H1 (cell line): Measurements from ENCODE around the gene ZSCAN20. TPM values are rescaled to one million over a fixed set of nuclear protein-coding genes. Genes with fewer than 3 reads are reported as not detected.

ENCODE experiments used
- BRCA1 ChIP-seq: IDR thresholded peaks from 2 replicates; pipeline ENCODE4 v1.6.1; 2012; ENCODE audit warnings: low read depth, low read length, improper control_type of control experiment
- CHD7 ChIP-seq: fragments of 300-600 bp; sonication (generic); IDR thresholded peaks from 2 replicates; pipeline ENCODE4 v1.7.1; 2012; ENCODE audit warnings: low read length, moderate library complexity, mild to moderate bottlenecking, inconsistent platforms; ENCODE audit not compliant: insufficient replicate concordance
- CTBP2 ChIP-seq: IDR thresholded peaks from 2 replicates; pipeline ENCODE4 v1.7.0; 2011; ENCODE audit warnings: borderline replicate concordance, mild to moderate bottlenecking, moderate library complexity, mixed read lengths, low read length; ENCODE audit not compliant: insufficient read depth, insufficient read length
- GABPA ChIP-seq: IDR thresholded peaks from 2 replicates; pipeline ENCODE4 v1.6.1; 2011; ENCODE audit warnings: mild to moderate bottlenecking, low read length, moderate library complexity, borderline replicate concordance; ENCODE audit not compliant: insufficient read depth
- MAFK ChIP-seq: IDR thresholded peaks from 2 replicates; pipeline ENCODE4 v1.6.1; 2012; ENCODE audit warnings: low read depth, mild to moderate bottlenecking, improper control_type of control experiment, low read length
- RXRA ChIP-seq: IDR thresholded peaks from 2 replicates; pipeline ENCODE4 v1.6.1; 2011; ENCODE audit warnings: low read depth, mild to moderate bottlenecking, low read length, moderate library complexity; ENCODE audit not compliant: insufficient read depth
- SRF ChIP-seq: IDR thresholded peaks from 2 replicates; pipeline ENCODE4 v1.6.1; 2011; ENCODE audit warnings: mild to moderate bottlenecking, low read depth, low read length, moderate library complexity
- TCF12 ChIP-seq: IDR thresholded peaks from 2 replicates; pipeline ENCODE4 v1.6.1; 2011; ENCODE audit warnings: low read depth, mild to moderate bottlenecking, low read length
- polyA plus RNA-seq, 7 experiments: library from polyadenylated mRNA; depleted of rRNA in 3 of 7; stranded (reverse) in 5 of 7; unstranded in 2 of 7; fragments of >200 nt in 5 of 7; fragments of 200-250 nt in 2 of 7; gene quantifications; 1 replicate in 5 of 7; 2 replicates in 1 of 7; 4 replicates in 1 of 7; pipeline versions ENCODE4 v1.2.1 to v1.2.3, GENCODE V29; 2011 to 2013; ENCODE audit warnings: missing spikeins in 2 of 7, mixed read lengths in 2 of 7
- total RNA-seq: library from RNA; stranded (reverse); fragmentation: NEBNext Ultra II Directional; extraction: Animal tissue kit (Norgen Biotek cat#: 25700); gene quantifications from 2 replicates; pipeline ENCODE4 v1.2.1, GENCODE V29; 2021
- TF ChIP-seq, protein P1 (sequence below): IDR thresholded peaks from 2 replicates; pipeline ENCODE4 v1.6.1; 2011; ENCODE audit warnings: low read depth, mild to moderate bottlenecking, low read length; ENCODE audit not compliant: insufficient read depth

ZSCAN20 gene
- total and polyA plus RNA-seq, 2 of the 8 experiments (the other 6 are each of a cell fraction or from before 2014, with no cell fraction given): 0.70 to 3.4 TPM

DNA sequence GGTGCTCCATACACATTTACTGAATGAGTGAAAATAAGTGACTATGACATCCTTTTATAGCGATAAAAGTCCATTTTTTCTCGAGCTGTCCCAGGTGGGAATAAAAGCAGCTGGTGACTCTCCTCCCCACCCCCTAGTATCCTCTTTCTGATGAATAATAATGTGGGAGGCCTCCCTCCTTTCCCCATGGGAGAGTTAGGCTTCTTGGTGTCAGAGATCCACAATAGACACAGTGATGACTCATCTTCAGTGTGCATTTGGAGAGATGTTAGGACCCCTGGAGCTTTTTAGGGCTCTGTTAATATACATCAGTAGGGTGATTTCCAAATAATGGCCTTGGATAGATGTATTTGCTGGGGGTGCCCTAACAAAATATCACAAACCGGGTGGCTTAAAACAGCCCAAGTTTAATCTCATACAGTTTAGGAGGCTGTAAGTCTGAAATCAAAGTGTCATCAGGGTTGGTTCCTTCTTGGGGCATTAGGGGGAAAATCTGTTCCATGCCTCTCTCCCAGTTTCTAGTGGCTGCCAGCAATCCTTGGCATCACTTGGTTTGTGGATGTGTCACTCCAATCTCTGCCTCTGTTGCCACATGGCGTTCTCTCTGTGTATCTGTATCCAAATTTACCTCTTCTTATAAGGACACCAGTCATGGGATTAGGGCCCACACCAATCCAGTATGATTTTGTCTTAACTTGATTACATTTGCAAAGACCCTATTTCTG, 37.2 kb upstream of the ZSCAN20 start (continued):
- TF ChIP-seq CHD7: no peak
- TF ChIP-seq, protein P1, sequence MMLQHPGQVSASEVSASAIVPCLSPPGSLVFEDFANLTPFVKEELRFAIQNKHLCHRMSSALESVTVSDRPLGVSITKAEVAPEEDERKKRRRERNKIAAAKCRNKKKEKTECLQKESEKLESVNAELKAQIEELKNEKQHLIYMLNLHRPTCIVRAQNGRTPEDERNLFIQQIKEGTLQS: no peak
- no peak for TF ChIP-seq BRCA1
- no peak for TF ChIP-seq CTBP2
- no peak for TF ChIP-seq RXRA
- TF ChIP-seq SRF: no peak
- TF ChIP-seq TCF12: no peak
- TF ChIP-seq GABPA: no peak
- TF ChIP-seq MAFK: no peak
- TF ChIP-seq, all 59 proteins: peak for 0
